Measurements from ENCODE around the gene TP63. TPM values are rescaled to one million over a fixed set of nuclear protein-coding genes. Genes with fewer than 3 reads are reported as not detected.

TP63 gene
- total and polyA plus RNA-seq, 3 donors from 2014 or later: 5.2 to 10.5 (median 6.0) TPM

DNA sequence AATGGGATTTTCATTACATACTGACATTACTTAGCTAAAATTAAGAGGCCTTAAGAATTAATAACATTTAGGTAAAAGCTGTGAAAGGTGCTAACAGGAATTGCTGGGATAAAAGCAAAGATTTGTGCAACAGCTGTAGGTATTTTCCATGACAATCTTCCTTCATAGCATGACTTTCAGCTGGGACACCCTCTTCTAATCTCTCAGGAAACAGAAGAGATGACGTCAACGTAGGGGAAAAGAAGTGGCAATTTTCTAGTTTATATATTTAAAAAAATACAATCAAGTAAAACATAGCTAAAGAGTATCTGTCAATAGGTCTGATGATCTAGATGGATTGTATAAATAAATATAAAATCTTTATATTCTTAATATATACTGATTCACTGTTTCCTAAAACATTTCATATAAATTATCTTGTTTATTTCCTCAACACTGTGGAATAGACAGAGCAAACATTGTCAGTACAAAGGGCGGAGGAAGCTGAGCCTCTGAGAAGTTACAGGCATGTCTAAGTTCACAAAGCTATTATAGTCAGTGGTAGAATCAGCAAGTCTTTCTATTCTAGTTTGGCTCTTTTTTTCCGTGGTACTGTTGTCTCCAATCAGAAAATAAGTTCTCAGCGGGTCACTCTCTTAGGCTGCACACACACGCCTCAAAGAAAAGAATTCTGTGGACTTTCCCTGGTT lies 272.5 kb downstream of the TP63 start:
- TF ChIP-seq, protein P1, sequence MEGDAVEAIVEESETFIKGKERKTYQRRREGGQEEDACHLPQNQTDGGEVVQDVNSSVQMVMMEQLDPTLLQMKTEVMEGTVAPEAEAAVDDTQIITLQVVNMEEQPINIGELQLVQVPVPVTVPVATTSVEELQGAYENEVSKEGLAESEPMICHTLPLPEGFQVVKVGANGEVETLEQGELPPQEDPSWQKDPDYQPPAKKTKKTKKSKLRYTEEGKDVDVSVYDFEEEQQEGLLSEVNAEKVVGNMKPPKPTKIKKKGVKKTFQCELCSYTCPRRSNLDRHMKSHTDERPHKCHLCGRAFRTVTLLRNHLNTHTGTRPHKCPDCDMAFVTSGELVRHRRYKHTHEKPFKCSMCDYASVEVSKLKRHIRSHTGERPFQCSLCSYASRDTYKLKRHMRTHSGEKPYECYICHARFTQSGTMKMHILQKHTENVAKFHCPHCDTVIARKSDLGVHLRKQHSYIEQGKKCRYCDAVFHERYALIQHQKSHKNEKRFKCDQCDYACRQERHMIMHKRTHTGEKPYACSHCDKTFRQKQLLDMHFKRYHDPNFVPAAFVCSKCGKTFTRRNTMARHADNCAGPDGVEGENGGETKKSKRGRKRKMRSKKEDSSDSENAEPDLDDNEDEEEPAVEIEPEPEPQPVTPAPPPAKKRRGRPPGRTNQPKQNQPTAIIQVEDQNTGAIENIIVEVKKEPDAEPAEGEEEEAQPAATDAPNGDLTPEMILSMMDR (IDR thresholded peaks at IDR 0.05): no peak
- no peak for TF ChIP-seq POLR2A (IDR thresholded peaks at IDR 0.05)
- intact Hi-C loops (cut with DNase I; ENCODE audit: low total_unique reads): no loop called here
- 83 to 87% methylated on average over 6 of the region's 6 CpGs for WGBS, 2 donors

DNA sequence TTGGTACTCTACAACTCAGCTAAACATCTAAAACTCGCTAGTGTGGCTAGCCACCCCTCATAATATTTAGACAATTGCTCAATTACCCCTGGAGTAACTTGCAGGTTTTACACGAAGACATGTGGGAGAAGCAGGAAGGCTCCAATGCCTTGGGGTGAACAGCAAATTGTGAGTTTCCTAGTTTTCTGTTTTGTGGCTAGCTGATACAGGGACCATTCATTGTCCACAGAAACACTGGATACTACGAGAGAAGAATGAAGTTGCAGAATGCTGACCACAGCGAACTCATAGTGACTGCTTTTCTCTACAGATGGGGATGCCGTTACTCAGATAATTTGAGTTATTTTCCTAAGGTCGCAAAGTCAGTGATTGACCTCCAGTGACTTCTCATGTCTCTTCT lies 276.6 kb downstream of the TP63 start:
- H3K9me3 ChIP-seq: no peaks in the 10 kb centered on the region
- 73 to 84% methylated on average over 6 of the region's 6 CpGs for WGBS, 2 donors
- H3K27me3 ChIP-seq: no peaks in the 10 kb centered on the region
- intact Hi-C loops (cut with DNase I; ENCODE audit: low total_unique reads): no loop called here
- no peaks in the 10 kb centered on the region for H3K36me3 ChIP-seq (ENCODE audit: low read depth, missing control alignments)
- no peak for TF ChIP-seq POLR2A (IDR thresholded peaks at IDR 0.05)
- TF ChIP-seq, protein P1 (IDR thresholded peaks at IDR 0.05): no peak
- H3K27ac ChIP-seq: no peak overlapping the region
- H3K4me3 ChIP-seq: no peak overlapping the region
- no peak for DNase-seq
- H3K4me1 ChIP-seq: no peaks in the 10 kb centered on the region

More for the DNA sequence above, 272.5 kb downstream of the TP63 start:
- no peak overlapping the region for H3K27ac ChIP-seq
- no peaks in the 10 kb centered on the region for H3K9me3 ChIP-seq
- H3K27me3 ChIP-seq: no peaks in the 10 kb centered on the region
- H3K4me1 ChIP-seq: no peaks in the 10 kb centered on the region
- H3K36me3 ChIP-seq (ENCODE audit: low read depth, missing control alignments): no peaks in the 10 kb centered on the region
- H3K4me3 ChIP-seq: no peak overlapping the region
- no peak for DNase-seq

GRCh38 chr3:189908646-189909045 lies 277.5 kb downstream of the TP63 start:
- no peaks in the 10 kb centered on the region for H3K36me3 ChIP-seq (ENCODE audit: low read depth, missing control alignments)
- no peak overlapping the region for H3K27ac ChIP-seq
- H3K4me1 ChIP-seq: no peaks in the 10 kb centered on the region
- no peak overlapping the region for H3K4me3 ChIP-seq
- intact Hi-C loops (cut with DNase I; ENCODE audit: low total_unique reads): no loop called here
- H3K9me3 ChIP-seq: no peaks in the 10 kb centered on the region
- no peaks in the 10 kb centered on the region for H3K27me3 ChIP-seq
- TF ChIP-seq, protein P1 (IDR thresholded peaks at IDR 0.05): no peak
- no peak for TF ChIP-seq POLR2A (IDR thresholded peaks at IDR 0.05)
- DNase-seq: no peak

DNA sequence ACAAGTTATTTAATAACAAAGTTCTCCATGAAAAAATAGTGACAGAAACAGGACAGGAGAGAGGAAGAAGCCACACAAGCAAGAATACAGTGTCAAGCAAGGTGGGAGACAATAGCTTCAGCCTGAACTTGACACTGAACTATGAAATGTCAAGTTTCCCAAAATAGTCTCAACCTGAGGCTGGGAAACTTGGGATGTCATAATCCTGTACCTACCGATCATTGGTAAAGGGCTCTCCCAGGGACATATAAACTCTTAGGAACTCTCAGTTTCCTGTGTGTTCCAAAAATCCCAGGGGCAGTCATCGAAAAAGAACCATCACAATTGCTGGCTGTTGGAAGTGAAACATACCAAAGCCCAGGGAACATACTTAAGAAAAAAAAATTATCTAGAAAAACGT lies 277.9 kb downstream of the TP63 start:
- no peak for TF ChIP-seq POLR2A (IDR thresholded peaks at IDR 0.05)
- TF ChIP-seq, protein P1 (IDR thresholded peaks at IDR 0.05): no peak

GRCh38 chr3:189909573-189909972 lies 278.4 kb downstream of the TP63 start:
- Histone ChIP-seq H3K27me3 (no peaks in the 10 kb centered on the region), H3K27ac (no peak overlapping the region), H3K36me3 (ENCODE audit: low read depth, missing control alignments) (no peaks in the 10 kb centered on the region), H3K4me3 (no peak overlapping the region), H3K4me1 (no peaks in the 10 kb centered on the region), H3K9me3 (no peaks in the 10 kb centered on the region)
- 86 to 92% methylated on average over 2 of the region's 2 CpGs for WGBS, 2 donors
- DNase-seq: no peak
- intact Hi-C loops (cut with DNase I; ENCODE audit: low total_unique reads): no loop called here
- no peak for TF ChIP-seq POLR2A (IDR thresholded peaks at IDR 0.05)
- TF ChIP-seq, protein P1 (IDR thresholded peaks at IDR 0.05): no peak

More for the DNA sequence above, 277.9 kb downstream of the TP63 start:
- Histone ChIP-seq H3K36me3 (ENCODE audit: low read depth, missing control alignments) (no peaks in the 10 kb centered on the region), H3K27me3 (no peaks in the 10 kb centered on the region), H3K9me3 (no peaks in the 10 kb centered on the region), H3K27ac (no peak overlapping the region), H3K4me3 (no peak overlapping the region), H3K4me1 (no peaks in the 10 kb centered on the region)
- DNase-seq: no peak
- intact Hi-C loops (cut with DNase I; ENCODE audit: low total_unique reads): no loop called here
- 86 to 91% methylated on average over 3 of the region's 3 CpGs for WGBS, 2 donors
